BJ (cell line): ENCODE data around the gene PCBP4. TPM values are rescaled to one million over a fixed set of nuclear protein-coding genes. Genes with fewer than 3 reads are reported as not detected.

Experiments
- CTCF ChIA-PET: fragments of 350-600 bp; formaldehyde crosslinking; extraction: SDS; loops from one replicate; lab custom pipeline; 2021; ENCODE audit warnings: antibody characterized with exemption, inconsistent platforms; lab: Yijun Ruan, JAX
- POLR2A ChIA-PET: fragments of 300-600 bp; sonication (Branson Sonifier 250); formaldehyde crosslinking; extraction: SDS; loops from one replicate; lab custom pipeline; 2021; ENCODE audit warnings: antibody characterized with exemption; lab: Charles Lee
- DNase-seq: peaks from one replicate; pipeline ENCODE4 v3.0.0-alpha.2; 2011; ENCODE audit warnings: low read depth
- H3K27me3 ChIP-seq: 2 replicates; pipeline ENCODE4 v1.6.0; 2011; ENCODE audit warnings: low read length; ENCODE audit not compliant: control insufficient read depth, insufficient read depth
- H3K36me3 ChIP-seq: 2 replicates; pipeline ENCODE4 v1.5.1; 2011; ENCODE audit warnings: low read length; ENCODE audit not compliant: control insufficient read depth, insufficient read depth
- H3K4me3 ChIP-seq: 2 replicates; pipeline ENCODE4 v1.5.1; 2011; ENCODE audit warnings: low read depth, mild to moderate bottlenecking, control low read depth, low read length
- CTCF ChIP-seq: IDR thresholded peaks from 2 replicates; pipeline ENCODE4 v1.5.1; 2011; ENCODE audit warnings: low read depth, mild to moderate bottlenecking, control low read depth, inconsistent platforms, low read length, moderate library complexity; ENCODE audit not compliant: insufficient read depth
- polyA plus RNA-seq: library from polyadenylated mRNA; depleted of rRNA; stranded (reverse); fragments of >200 nt; gene quantifications from 2 replicates; pipeline ENCODE4 v1.2.3, GENCODE V29; 2011

PCBP4 gene
- polyA plus RNA-seq, 1 experiment, result 88.7 TPM

DNA sequence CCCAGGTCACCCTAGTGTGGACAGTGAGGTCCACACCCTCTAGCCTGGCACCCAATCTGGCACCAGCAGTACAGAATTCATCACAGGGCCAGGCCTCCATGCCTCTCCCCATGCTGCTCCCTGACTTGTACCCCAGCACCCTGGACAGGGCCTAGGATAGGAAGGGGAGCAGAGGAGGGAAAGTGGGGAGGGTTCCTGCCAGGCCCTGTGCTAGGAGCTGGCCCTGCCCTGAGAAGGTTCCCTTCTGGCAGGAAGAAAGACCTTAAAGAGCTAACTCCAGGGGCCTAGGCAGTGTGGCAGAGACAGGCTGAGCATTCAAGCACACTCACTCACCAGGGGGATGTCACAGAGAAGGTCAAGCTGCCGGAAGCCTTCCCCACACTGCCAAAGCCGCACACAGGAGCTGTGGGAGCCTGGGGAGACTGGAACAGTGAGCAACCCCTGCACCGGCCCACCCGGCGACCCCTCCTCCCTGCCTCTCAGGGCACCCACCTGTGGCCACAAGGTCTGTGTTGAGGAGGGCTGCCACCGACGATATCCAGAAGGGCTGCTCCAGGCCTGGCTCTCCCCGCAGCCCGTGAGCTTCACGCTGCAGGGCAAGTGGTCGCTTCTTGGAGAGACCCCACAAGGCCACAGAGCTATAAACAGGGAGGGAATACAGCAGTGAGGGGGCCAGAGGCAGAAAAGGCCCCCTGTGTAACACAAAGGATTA lies 33.0 kb downstream of the PCBP4 start:
- no peak for DNase-seq
- ChIA-PET POLR2A (no interaction called here), CTCF (interaction anchor here (1.3 kb wide), 1 partner anchor 40 kb away, joined by 3 read pairs; the partner anchor contains the start of gene ABHD14B)
- Histone ChIP-seq H3K4me3 (no peak overlapping the region), H3K27me3 (no peaks in the 10 kb centered on the region), H3K36me3 (peaks cover 39% of the 10 kb centered on the region)
- TF ChIP-seq CTCF, result no peak

DNA sequence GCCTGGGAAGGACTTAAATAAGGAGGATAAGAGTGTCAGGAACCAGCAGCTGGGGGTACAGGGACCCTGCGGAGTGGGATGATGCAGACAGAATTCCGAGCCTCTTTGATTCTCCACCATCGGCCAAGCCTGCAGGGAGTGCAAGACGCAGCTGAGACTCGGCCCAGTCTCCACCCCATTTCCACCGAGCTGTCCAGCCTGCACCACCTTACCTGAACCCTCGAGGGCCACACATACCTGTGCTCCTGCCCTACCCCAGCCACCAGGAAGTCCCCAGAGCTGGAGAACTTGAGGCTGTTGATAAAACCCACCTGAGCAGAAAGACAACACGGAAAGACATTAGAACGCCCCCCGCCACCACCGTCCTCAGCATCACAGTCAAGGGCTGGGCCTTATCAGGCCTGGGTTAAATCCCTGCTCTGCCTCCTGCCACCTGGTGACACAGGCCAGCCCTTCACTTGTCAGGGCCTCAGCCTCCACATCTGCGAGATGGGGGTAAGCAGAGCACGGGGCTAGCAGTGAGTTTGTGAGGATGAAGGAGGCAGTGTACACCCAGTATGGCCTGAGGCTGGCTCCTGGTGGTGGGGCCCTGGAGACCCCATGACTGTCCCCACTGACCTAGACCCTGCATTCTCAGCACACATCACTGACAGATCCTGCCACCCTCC lies 33.6 kb downstream of the PCBP4 start:
- no peak for TF ChIP-seq CTCF
- ChIA-PET CTCF (interaction anchor here (1.3 to 2.1 kb wide), 2 partner anchors 8 to 40 kb away, joined by 3 to 11 read pairs; partner anchors contain the start of genes ABHD14B, PARP3 and RRP9), POLR2A (no interaction called here)
- Histone ChIP-seq H3K27me3 (no peaks in the 10 kb centered on the region), H3K36me3 (peaks cover 39% of the 10 kb centered on the region), H3K4me3 (no peak overlapping the region)
- no peak for DNase-seq

GRCh38 chr3:51932471-51933370 lies 34.5 kb downstream of the PCBP4 start:
- CTCF ChIA-PET, result interaction anchor here (1.6 to 2.1 kb wide), 2 partner anchors 9 to 10 kb away, joined by 3 to 11 read pairs; partner anchors contain the start of genes PARP3 and RRP9
- POLR2A ChIA-PET, result no interaction called here
- TF ChIP-seq CTCF, result no peak
- Histone ChIP-seq H3K4me3 (no peak overlapping the region), H3K36me3 (peaks cover 37% of the 10 kb centered on the region), H3K27me3 (no peaks in the 10 kb centered on the region)
- no peak for DNase-seq

DNA sequence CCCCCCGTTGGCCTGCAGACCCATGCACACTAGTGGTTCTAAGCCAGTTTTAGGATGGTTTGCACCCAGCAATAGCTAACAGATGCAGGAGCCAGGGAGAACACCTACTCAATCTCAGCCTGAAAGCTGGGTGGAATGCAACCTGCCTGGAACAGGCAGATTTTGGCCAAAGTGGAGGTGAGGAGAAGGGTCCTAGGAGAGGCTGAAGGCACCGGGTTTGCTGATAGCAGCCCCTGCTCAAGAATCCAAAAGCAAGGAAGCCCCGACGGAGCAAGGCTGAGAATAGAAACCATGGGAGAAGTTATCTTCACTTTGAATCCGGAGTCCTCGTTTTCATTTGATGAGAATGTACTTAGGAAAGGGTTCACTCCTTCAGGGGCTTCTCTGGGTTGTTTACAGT lies 35.5 kb downstream of the PCBP4 start:
- Histone ChIP-seq H3K36me3 (peaks cover 28% of the 10 kb centered on the region), H3K4me3 (no peak overlapping the region), H3K27me3 (no peaks in the 10 kb centered on the region)
- POLR2A ChIA-PET, result no interaction called here
- CTCF ChIA-PET, result interaction anchor here (1.6 to 2.1 kb wide), 2 partner anchors 10 to 11 kb away, joined by 3 to 11 read pairs; partner anchors contain the start of genes PARP3 and RRP9
- no peak for DNase-seq
- no peak for TF ChIP-seq CTCF

GRCh38 chr3:51930439-51930838 lies 36.8 kb downstream of the PCBP4 start:
- ChIA-PET POLR2A (no interaction called here), CTCF (no interaction called here)
- DNase-seq, result no peak
- no peaks in the 10 kb centered on the region for H3K27me3 ChIP-seq
- TF ChIP-seq CTCF, result no peak
- peaks cover 19% of the 10 kb centered on the region for H3K36me3 ChIP-seq
- no peak overlapping the region for H3K4me3 ChIP-seq
